HTERT RPE-1 (cell line): ENCODE measurements around the gene COP1.

Source experiments
- in situ Hi-C: fragments of 300-500 bp; cut with MboI; formaldehyde crosslinking; loops from 4 replicates; pipeline ENCODE4 v1.14.3; 2020; ENCODE audit warnings: low sequenced_read_pairs

The COP1 gene

GRCh38 chr1:175978476-175978875 is 228.6 kb downstream of the COP1 start:
- in situ Hi-C loops, result no loop called here

- in situ Hi-C loops, result no loop called here
These were observed 230.0 kb downstream of the COP1 start for GRCh38 chr1:175976865-175977642.

GRCh38 chr1:175969231-175969630 is 237.9 kb downstream of the COP1 start:
- in situ Hi-C loops, result no loop called here

GRCh38 chr1:175968486-175969172 is 238.5 kb downstream of the COP1 start:
- in situ Hi-C loops, result no loop called here

- in situ Hi-C loops, result no loop called here
These were observed 243.3 kb downstream of the COP1 start for GRCh38 chr1:175963740-175964139.

- in situ Hi-C loops, result no loop called here
These were observed 246.9 kb downstream of the COP1 start for GRCh38 chr1:175960169-175960568.

- in situ Hi-C loops, result no loop called here
These were observed 255.5 kb downstream of the COP1 start for GRCh38 chr1:175951627-175952026.

GRCh38 chr1:175947771-175948170 is 259.3 kb downstream of the COP1 start:
- in situ Hi-C loops, result no loop called here

- in situ Hi-C loops, result no loop called here
These were observed 262.5 kb downstream of the COP1 start for GRCh38 chr1:175944591-175944990.

GRCh38 chr1:175941164-175941563 is 265.9 kb downstream of the COP1 start:
- in situ Hi-C loops, result no loop called here

GRCh38 chr1:175936736-175937135 is 270.4 kb downstream of the COP1 start:
- in situ Hi-C loops, result no loop called here

GRCh38 chr1:175935566-175936115 is 271.4 kb downstream of the COP1 start:
- in situ Hi-C loops, result no loop called here

- in situ Hi-C loops, result no loop called here
These were observed 271.9 kb downstream of the COP1 start for GRCh38 chr1:175935166-175935565.

- in situ Hi-C loops, result no loop called here
These were observed 273.3 kb downstream of the COP1 start for GRCh38 chr1:175933801-175934200.

- in situ Hi-C loops, result no loop called here
These were observed 279.1 kb downstream of the COP1 start for GRCh38 chr1:175927944-175928343.

- in situ Hi-C loops, result no loop called here
These were observed 284.7 kb downstream of the COP1 start for GRCh38 chr1:175922254-175922881.

GRCh38 chr1:175920381-175920780 is 286.7 kb downstream of the COP1 start:
- in situ Hi-C loops, result no loop called here

- in situ Hi-C loops, result no loop called here
These were observed 288.1 kb downstream of the COP1 start for GRCh38 chr1:175919001-175919400.

- in situ Hi-C loops, result no loop called here
These were observed 288.7 kb downstream of the COP1 start for GRCh38 chr1:175918364-175918801.

GRCh38 chr1:175914115-175914514 is 293.0 kb downstream of the COP1 start:
- in situ Hi-C loops, result no loop called here

- in situ Hi-C loops, result no loop called here
These were observed 295.9 kb downstream of the COP1 start for GRCh38 chr1:175911138-175911537.

GRCh38 chr1:175906370-175906769 is 300.7 kb downstream of the COP1 start:
- in situ Hi-C loops, result no loop called here
